ENCODE measurements around the gene AKAP9. TPM values are rescaled to one million over a fixed set of nuclear protein-coding genes. Genes with fewer than 3 reads are reported as not detected.
"Not testable (repeated sequence)": the region's sequence is repeated elsewhere in the genome, so short reads cannot be mapped to it uniquely, and the experiment has no call there.

Gene AKAP9
- total and polyA plus RNA-seq, 3 donors from 2014 or later = 6.7 to 69.0 (median 67.3) TPM

GRCh38 chr7:92006046-92006445, 65.4 kb downstream of the AKAP9 start:
- Histone ChIP-seq H3K36me3 (ENCODE audit: low read depth, missing control alignments) (no peaks in the 10 kb centered on the region), H3K27me3 (no peaks in the 10 kb centered on the region), H3K9me3 (no peaks in the 10 kb centered on the region), H3K4me3 (no peak overlapping the region), H3K4me1 (no peaks in the 10 kb centered on the region), H3K27ac (no peak overlapping the region)
- WGBS, 2 donors = 89 to 97% methylated on average over 2 of the region's 2 CpGs
- intact Hi-C loops (cut with DNase I; ENCODE audit: low total_unique reads) = no loop called here
- TF ChIP-seq POLR2A (IDR thresholded peaks at IDR 0.05) (no peak), CTCF (IDR thresholded peaks at IDR 0.05) (no peak)
- no peak for DNase-seq

GRCh38 chr7:92010215-92010614, 69.6 kb downstream of the AKAP9 start:
- H3K9me3 ChIP-seq = no peaks in the 10 kb centered on the region
- H3K4me1 ChIP-seq = no peaks in the 10 kb centered on the region
- no peaks in the 10 kb centered on the region for H3K27me3 ChIP-seq
- no peak overlapping the region for H3K4me3 ChIP-seq
- H3K36me3 ChIP-seq (ENCODE audit: low read depth, missing control alignments) = no peaks in the 10 kb centered on the region
- TF ChIP-seq CTCF (IDR thresholded peaks at IDR 0.05) (no peak), POLR2A (IDR thresholded peaks at IDR 0.05) (no peak)
- intact Hi-C loops (cut with DNase I; ENCODE audit: low total_unique reads) = no loop called here
- no peak overlapping the region for H3K27ac ChIP-seq
- DNase-seq = no peak
- 98 to 100% methylated on average over 5 of the region's 5 CpGs for WGBS, 2 donors

- no peak overlapping the region for H3K4me3 ChIP-seq
- TF ChIP-seq POLR2A (IDR thresholded peaks at IDR 0.05) (no peak), CTCF (IDR thresholded peaks at IDR 0.05) (no peak)
- H3K36me3 ChIP-seq (ENCODE audit: low read depth, missing control alignments) = no peaks in the 10 kb centered on the region
- DNase-seq = no peak
- intact Hi-C loops (cut with DNase I; ENCODE audit: low total_unique reads) = no loop called here
- H3K27me3 ChIP-seq = no peaks in the 10 kb centered on the region
- no peaks in the 10 kb centered on the region for H3K9me3 ChIP-seq
- no peak overlapping the region for H3K27ac ChIP-seq
- no peaks in the 10 kb centered on the region for H3K4me1 ChIP-seq
Measured at GRCh38 chr7:92013611-92014010, 72.9 kb downstream of the AKAP9 start.

GRCh38 chr7:92020636-92021035, 80.0 kb downstream of the AKAP9 start:
- TF ChIP-seq CTCF (IDR thresholded peaks at IDR 0.05) (no peak), POLR2A (IDR thresholded peaks at IDR 0.05) (no peak)
- H3K36me3 ChIP-seq (ENCODE audit: low read depth, missing control alignments) = no peaks in the 10 kb centered on the region
- H3K4me3 ChIP-seq = no peak overlapping the region
- no peak overlapping the region for H3K27ac ChIP-seq
- no peaks in the 10 kb centered on the region for H3K9me3 ChIP-seq
- H3K27me3 ChIP-seq = no peaks in the 10 kb centered on the region
- H3K4me1 ChIP-seq = no peaks in the 10 kb centered on the region
- no peak for DNase-seq
- intact Hi-C loops (cut with DNase I; ENCODE audit: low total_unique reads) = no loop called here

GRCh38 chr7:92025260-92025659, 84.6 kb downstream of the AKAP9 start:
- Histone ChIP-seq H3K9me3 (no peaks in the 10 kb centered on the region), H3K4me1 (no peaks in the 10 kb centered on the region), H3K36me3 (ENCODE audit: low read depth, missing control alignments) (no peaks in the 10 kb centered on the region), H3K4me3 (no peak overlapping the region), H3K27ac (no peak overlapping the region), H3K27me3 (no peaks in the 10 kb centered on the region)
- TF ChIP-seq CTCF (IDR thresholded peaks at IDR 0.05) (no peak), POLR2A (IDR thresholded peaks at IDR 0.05) (no peak)
- WGBS, 2 donors = 72 to 91% methylated on average over 3 of the region's 3 CpGs
- no peak for DNase-seq
- intact Hi-C loops (cut with DNase I; ENCODE audit: low total_unique reads) = no loop called here

- H3K4me1 ChIP-seq; H3K9me3 ChIP-seq; DNase-seq; H3K27ac ChIP-seq; H3K4me3 ChIP-seq; H3K36me3 ChIP-seq (ENCODE audit: low read depth, missing control alignments); intact Hi-C loops (cut with DNase I; ENCODE audit: low total_unique reads); H3K27me3 ChIP-seq: not testable (repeated sequence)
- WGBS, 2 donors = 80 to 91% methylated on average over 3 to 24 of the region's 24 CpGs
Measured at GRCh38 chr7:92026635-92027034, 86.0 kb downstream of the AKAP9 start.

GRCh38 chr7:92027128-92027527, 86.5 kb downstream of the AKAP9 start:
- not testable (repeated sequence) for H3K27ac ChIP-seq, DNase-seq

More at GRCh38 chr7:92027128-92027527, 86.5 kb downstream of the AKAP9 start:
- H3K4me3 ChIP-seq; intact Hi-C loops (cut with DNase I; ENCODE audit: low total_unique reads); H3K4me1 ChIP-seq; H3K36me3 ChIP-seq (ENCODE audit: low read depth, missing control alignments); H3K9me3 ChIP-seq; H3K27me3 ChIP-seq: not testable (repeated sequence)
- 98% methylated on average over 7 to 26 of the region's 29 CpGs for WGBS, 2 donors
